NOMO-1 treated with DMSO at 0.1 percent for 48 hours (cell line): ENCODE results near the gene EPB41L4B.
A peak's percentile ranks its signal among the peaks of the same experiment; 100 is the strongest.
"Not testable (repeated sequence)": the region's sequence is repeated elsewhere in the genome, so short reads cannot be mapped to it uniquely, and the experiment has no call there.

ENCODE experiments used
- DNase-seq: peaks from one replicate; lab custom pipeline; 2025; ENCODE audit not compliant: unreplicated experiment; lab: John Stamatoyannopoulos, UW

Gene EPB41L4B

GRCh38 chr9:109301012-109301411, 19.8 kb downstream of the EPB41L4B start:
- no peak for DNase-seq

GRCh38 chr9:109299891-109300290, 21.0 kb downstream of the EPB41L4B start:
- DNase-seq: no peak

- DNase-seq: peak; percentile 35
Measured at GRCh38 chr9:109297899-109298298, 23.0 kb downstream of the EPB41L4B start.

GRCh38 chr9:109295221-109296130, 25.4 kb downstream of the EPB41L4B start:
- DNase-seq: no peak

- DNase-seq: no peak
Measured at GRCh38 chr9:109290385-109290784, 30.5 kb downstream of the EPB41L4B start.

GRCh38 chr9:109289931-109290330, 30.9 kb downstream of the EPB41L4B start:
- DNase-seq: no peak

GRCh38 chr9:109289186-109289585, 31.7 kb downstream of the EPB41L4B start:
- DNase-seq: no peak

GRCh38 chr9:109286981-109287380, 33.9 kb downstream of the EPB41L4B start:
- DNase-seq: no peak

GRCh38 chr9:109286571-109286977, 34.3 kb downstream of the EPB41L4B start:
- DNase-seq: peak; percentile 13

- DNase-seq: not testable (repeated sequence)
Measured at GRCh38 chr9:109283672-109284071, 37.2 kb downstream of the EPB41L4B start.

- no peak for DNase-seq
Measured at GRCh38 chr9:109283012-109283411, 37.8 kb downstream of the EPB41L4B start.

- DNase-seq: no peak
Measured at GRCh38 chr9:109282302-109282701, 38.6 kb downstream of the EPB41L4B start.

GRCh38 chr9:109281518-109281917, 39.3 kb downstream of the EPB41L4B start:
- no peak for DNase-seq

- DNase-seq: no peak
Measured at GRCh38 chr9:109278848-109279247, 42.0 kb downstream of the EPB41L4B start.

GRCh38 chr9:109278216-109278615, 42.6 kb downstream of the EPB41L4B start:
- DNase-seq: no peak

- no peak for DNase-seq
Measured at GRCh38 chr9:109277451-109277850, 43.4 kb downstream of the EPB41L4B start.

GRCh38 chr9:109276469-109277440, 44.1 kb downstream of the EPB41L4B start:
- DNase-seq: no peak

GRCh38 chr9:109274884-109275730, 45.8 kb downstream of the EPB41L4B start:
- no peak for DNase-seq

GRCh38 chr9:109273869-109274268, 47.0 kb downstream of the EPB41L4B start:
- no peak for DNase-seq

- no peak for DNase-seq
Measured at GRCh38 chr9:109272745-109273144, 48.1 kb downstream of the EPB41L4B start.

- DNase-seq: no peak
Measured at GRCh38 chr9:109272045-109272444, 48.8 kb downstream of the EPB41L4B start.
